Esophagus muscularis mucosa (tissue), 4 donors: ENCODE measurements around the gene SPATA1. TPM values are rescaled to one million over a fixed set of nuclear protein-coding genes. Genes with fewer than 3 reads are reported as not detected.

Experiments used
- DNase-seq: peaks from one replicate; pipeline ENCODE4 v3.0.0-alpha.2; 2017; ENCODE audit errors: extremely low spot score
- H3K27ac ChIP-seq, 4 donors: fragments of 200-600 bp; sonication (generic); replicated peaks in 1 of 4; 1 replicate in 3 of 4; 2 replicates in 1 of 4; pipeline ENCODE4 v1.5.1; 2016 to 2019; ENCODE audit warnings: mild to moderate bottlenecking in 1 of 4
- H3K27me3 ChIP-seq, 4 donors: fragments of 200-600 bp; sonication (generic); one replicate each; pipeline versions ENCODE4 v1.5.1 to v1.6.0; 2016 to 2019
- H3K36me3 ChIP-seq, 4 donors: fragments of 200-600 bp; sonication (generic); one replicate each; pipeline ENCODE4 v1.5.1; 2016 to 2019
- H3K4me1 ChIP-seq, 4 donors: fragments of 200-600 bp; sonication (generic); one replicate each; pipeline ENCODE4 v1.5.1; 2016 to 2019
- H3K4me3 ChIP-seq, 4 donors: fragments of 200-600 bp; sonication (generic); 1 replicate in 2 of 4; 2 replicates in 2 of 4; pipeline ENCODE4 v1.5.1; 2016 to 2019; ENCODE audit warnings: mild to moderate bottlenecking in 4 of 4, moderate library complexity in 1 of 4
- H3K9me3 ChIP-seq, 4 donors: fragments of 200-600 bp; sonication (generic); 1 replicate in 3 of 4; 2 replicates in 1 of 4; pipeline ENCODE4 v1.5.1; 2016 to 2019
- CTCF ChIP-seq, 3 experiments: fragments of 200-600 bp in 2 of 3; fragments of 450-650 bp in 1 of 3; sonication (generic) in 2 of 3; IDR thresholded peaks; one replicate each; pipeline ENCODE4 v1.5.1; 2017 to 2019; ENCODE audit warnings: antibody characterized with exemption in 3 of 3, mild to moderate bottlenecking in 2 of 3, moderate library complexity in 1 of 3
- EP300 ChIP-seq: sonication (generic); formaldehyde crosslinking; IDR thresholded peaks from one replicate; pipeline ENCODE4 v1.6.1; 2017; ENCODE audit warnings: antibody characterized with exemption
- POLR2A ChIP-seq: fragments of 450-650 bp; IDR thresholded peaks from one replicate; pipeline ENCODE4 v1.6.1; 2017; ENCODE audit warnings: antibody characterized with exemption, moderate library complexity, mild to moderate bottlenecking, low read depth
- POLR2AphosphoS5 ChIP-seq, 2 donors: sonication (generic); formaldehyde crosslinking; IDR thresholded peaks; one replicate each; pipeline ENCODE4 v1.6.1; 2017; ENCODE audit warnings: antibody characterized with exemption in 2 of 2
- whole genome bisulfite sequencing: methylation state at CpG from one replicate; pipeline ENCODE4 v1.1.5; 2018; 5-methylcytosine and 5-hydroxymethylcytosine counted together
- intact Hi-C: fragments of 100-400 bp; cut with DNase I; formaldehyde crosslinking; loops from one replicate; pipeline ENCODE4 v1.15.1; 2023
- total RNA-seq, 4 donors: library from RNA; depleted of rRNA; stranded (reverse); fragments of >200 nt; gene quantifications; one replicate each; pipeline versions ENCODE4 v1.1.0 to v1.2.1, GENCODE V29; 2016

The SPATA1 gene
- total RNA-seq, 4 donors from 2014 or later, result 0.19 to 2.7 (median 0.42) TPM; not detected in 1

GRCh38 chr1:84613887-84614286 lies 107.7 kb downstream of the SPATA1 start:
- TF ChIP-seq CTCF (IDR thresholded peaks at IDR 0.05), result no peak
- no peak for TF ChIP-seq POLR2AphosphoS5 (IDR thresholded peaks at IDR 0.05)
- TF ChIP-seq POLR2A, result no peak
- TF ChIP-seq EP300, result no peak
- intact Hi-C loops, result no loop called here
- peak; percentile 37 for DNase-seq
- Histone ChIP-seq H3K9me3 (no peaks in the 10 kb centered on the region), H3K27ac (no peak overlapping the region), H3K36me3 (no peaks in the 10 kb centered on the region), H3K27me3 (no peaks in the 10 kb centered on the region), H3K4me1 (peaks cover 2 to 36% (median 21%) of the 10 kb centered on the region in 4 donors), H3K4me3 (no peak overlapping the region)
- 56% methylated on average over 2 of the region's 2 CpGs for WGBS

- TF ChIP-seq CTCF (IDR thresholded peaks at IDR 0.05) (no peak), EP300 (no peak), POLR2AphosphoS5 (IDR thresholded peaks at IDR 0.05) (no peak), POLR2A (no peak)
- 71% methylated on average over 1 of the region's 1 CpG for WGBS
- intact Hi-C loops, result loop anchor here (5.0 kb wide), 1 partner anchor 38 kb away; no protein-coding TSS in a partner anchor
- Histone ChIP-seq H3K27ac (no peak overlapping the region), H3K27me3 (no peaks in the 10 kb centered on the region), H3K4me3 (no peak overlapping the region), H3K36me3 (no peaks in the 10 kb centered on the region), H3K9me3 (no peaks in the 10 kb centered on the region), H3K4me1 (peaks cover 18 to 55% (median 40%) of the 10 kb centered on the region in 4 donors)
- no peak for DNase-seq
Measured at GRCh38 chr1:84615790-84616189, 109.6 kb downstream of the SPATA1 start.

Other genes with a start within 250 kb of the SPATA1 start
- gene SAMD13, start 204.7 kb upstream of the SPATA1 start, total RNA-seq, result 1 to 10 TPM in 2 of 4 donors, under 1 TPM in 1, not detected in 1; 0.33 to 2.5 (median 2.1) TPM
- gene DNASE2B, start 107.9 kb upstream of the SPATA1 start, total RNA-seq, result under 1 TPM in 1 of 4 donors, not detected in 3; 0.33 TPM
- 10 to 100 TPM; 30.9 to 41.9 (median 37.7) TPM for gene RPF1, start 27.1 kb upstream of the SPATA1 start, total RNA-seq
- gene GNG5, start 195 bp downstream of the SPATA1 start, total RNA-seq, result 10 to 100 TPM; 62.6 to 79.3 (median 74.5) TPM
- 1 to 10 TPM; 7.1 to 8.9 (median 8.5) TPM for gene CTBS, start 68.1 kb downstream of the SPATA1 start, total RNA-seq
- gene SSX2IP, start 184.1 kb downstream of the SPATA1 start, total RNA-seq, result 10 to 100 TPM in 1 of 4 donors, 1 to 10 TPM in 3; 9.6 to 13.7 (median 9.7) TPM